GM11168 (cell line): ENCODE measurements around the gene S100PBP.

ENCODE experiments used
- in situ Hi-C: fragments of 300-500 bp; cut with MboI; formaldehyde crosslinking; loops from one replicate; pipeline ENCODE4 v1.12.0; 2022; ENCODE audit warnings: low sequenced_read_pairs; ENCODE audit not compliant: unreplicated experiment

The S100PBP gene

GRCh38 chr1:32867151-32867550, 49.7 kb downstream of the S100PBP start:
- in situ Hi-C loops: no loop called here

DNA sequence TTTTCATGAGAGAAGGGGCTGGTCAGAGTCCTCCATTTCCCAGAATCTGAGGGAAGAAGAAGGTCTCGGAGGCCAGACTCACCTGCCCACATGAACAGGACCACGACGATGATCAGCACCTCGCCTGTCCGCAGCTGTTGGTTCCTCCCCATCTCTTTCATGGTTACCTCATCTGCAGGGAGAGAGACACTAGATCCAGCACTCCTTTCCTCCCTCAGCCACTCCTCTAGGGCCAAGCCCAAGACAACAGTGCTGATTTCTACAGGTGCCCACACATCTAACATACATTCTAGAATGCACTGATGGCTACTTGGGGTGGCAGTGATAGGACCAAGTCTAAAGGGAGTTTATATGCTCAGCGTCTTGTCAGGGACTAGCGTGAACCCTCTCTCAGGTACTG, 50.2 kb downstream of the S100PBP start:
- in situ Hi-C loops: no loop called here

GRCh38 chr1:32868085-32868484, 50.6 kb downstream of the S100PBP start:
- in situ Hi-C loops: no loop called here

DNA sequence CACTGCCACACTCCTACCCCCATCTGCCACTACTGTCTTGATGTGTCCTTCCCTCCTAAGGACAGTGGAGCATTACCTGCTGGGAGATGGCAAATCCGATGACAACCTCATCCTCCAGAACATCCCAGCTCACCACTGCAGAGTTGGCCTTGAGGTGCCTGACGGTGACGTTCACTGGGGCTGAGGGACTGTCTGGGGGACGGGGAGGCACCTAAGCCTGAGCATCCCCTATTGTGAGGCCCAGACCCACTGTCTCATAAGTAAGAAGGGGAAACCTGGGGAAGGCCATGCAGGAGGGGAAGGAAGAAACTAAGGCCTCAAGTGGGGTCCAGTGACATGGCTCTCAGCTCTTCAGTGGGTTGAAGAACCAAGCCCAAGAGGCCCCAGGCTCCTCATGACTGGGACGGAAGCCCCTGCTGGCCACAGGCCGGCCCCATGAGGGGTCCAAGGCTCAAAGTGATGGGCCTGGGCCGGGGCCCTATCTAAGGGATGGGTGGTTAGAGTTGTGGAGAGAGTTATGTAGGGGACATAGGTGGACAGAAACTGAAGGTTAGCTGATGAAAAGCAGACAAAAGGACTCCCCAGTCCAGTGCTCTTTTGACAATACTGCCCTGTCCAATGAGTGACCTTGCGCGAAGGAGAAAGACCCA, 51.5 kb downstream of the S100PBP start:
- in situ Hi-C loops: no loop called here

DNA sequence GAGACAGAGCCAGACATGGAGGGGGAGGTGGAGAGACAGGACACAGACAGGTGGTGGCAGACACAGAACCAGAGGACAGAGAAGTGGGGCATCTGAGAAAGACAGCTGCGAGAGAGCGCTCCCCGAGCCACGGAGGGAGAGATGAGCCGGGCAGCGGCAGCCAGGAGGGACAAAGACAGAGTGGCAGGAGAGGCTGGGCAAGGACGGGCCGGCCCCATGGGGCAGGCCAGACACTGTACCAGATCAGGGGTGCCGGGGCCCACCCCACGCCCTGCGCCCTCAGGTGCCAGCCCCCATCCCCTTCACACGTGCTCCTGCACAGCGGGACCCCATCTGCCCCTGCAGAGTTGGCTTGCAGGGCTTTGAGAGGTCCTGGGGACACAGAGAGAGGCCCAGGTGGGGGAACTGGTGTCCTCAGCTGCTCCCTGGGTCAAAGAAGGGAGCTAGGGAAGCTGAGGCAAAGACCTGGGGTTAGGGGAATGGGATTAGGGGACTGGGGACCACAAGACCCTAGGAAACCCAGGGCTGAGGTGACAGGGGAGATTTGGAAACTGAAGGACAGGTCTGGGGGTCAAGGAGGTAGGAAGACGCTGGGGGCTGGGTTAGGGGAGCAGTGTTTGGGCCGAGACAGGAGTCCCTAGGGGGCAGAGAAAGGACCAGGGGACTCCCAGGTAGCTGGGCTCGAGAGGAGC, 52.6 kb downstream of the S100PBP start:
- in situ Hi-C loops: no loop called here

DNA sequence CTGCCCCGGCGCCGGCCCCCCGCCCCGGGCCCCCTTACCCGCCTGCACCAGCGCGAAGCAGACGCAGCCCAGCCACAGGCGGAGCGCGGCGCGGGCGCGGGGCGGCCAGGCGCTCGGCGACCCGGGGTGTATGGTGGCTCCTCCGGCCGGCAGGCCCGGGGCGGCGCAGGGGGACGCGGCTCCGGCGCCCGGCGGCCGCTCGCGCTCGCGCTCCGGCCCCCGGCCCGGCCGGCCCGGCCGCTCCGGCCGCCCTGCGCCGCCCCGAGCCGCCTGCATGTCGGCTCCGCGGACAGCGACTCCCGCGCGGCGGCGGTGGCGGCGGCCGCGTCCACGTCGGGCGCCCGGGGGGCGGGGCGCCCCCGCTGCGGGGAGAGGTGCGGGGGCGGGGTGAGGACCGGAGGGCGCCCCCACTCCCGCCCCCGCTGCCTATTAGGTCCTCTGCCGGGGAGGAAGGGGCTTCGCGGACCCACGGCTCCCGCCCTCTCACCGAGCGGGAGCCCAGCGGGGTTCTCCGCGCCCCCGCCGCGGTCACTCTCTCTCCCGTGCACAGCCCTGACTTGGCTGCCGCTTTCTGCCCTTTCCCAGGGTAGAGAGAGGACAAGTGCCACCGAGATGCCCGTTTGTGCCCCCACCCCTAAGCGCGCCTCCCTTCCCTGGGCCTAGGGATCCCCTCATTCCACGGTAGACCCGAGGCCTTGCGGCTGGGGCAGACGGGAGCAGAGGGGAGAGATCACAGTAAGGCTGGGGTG, 53.3 kb downstream of the S100PBP start, which contains the start of gene FNDC5:
TSS of gene FNDC5 (minus strand) at position 298 of the 749 bp plus-strand sequence.
- in situ Hi-C loops: no loop called here

DNA sequence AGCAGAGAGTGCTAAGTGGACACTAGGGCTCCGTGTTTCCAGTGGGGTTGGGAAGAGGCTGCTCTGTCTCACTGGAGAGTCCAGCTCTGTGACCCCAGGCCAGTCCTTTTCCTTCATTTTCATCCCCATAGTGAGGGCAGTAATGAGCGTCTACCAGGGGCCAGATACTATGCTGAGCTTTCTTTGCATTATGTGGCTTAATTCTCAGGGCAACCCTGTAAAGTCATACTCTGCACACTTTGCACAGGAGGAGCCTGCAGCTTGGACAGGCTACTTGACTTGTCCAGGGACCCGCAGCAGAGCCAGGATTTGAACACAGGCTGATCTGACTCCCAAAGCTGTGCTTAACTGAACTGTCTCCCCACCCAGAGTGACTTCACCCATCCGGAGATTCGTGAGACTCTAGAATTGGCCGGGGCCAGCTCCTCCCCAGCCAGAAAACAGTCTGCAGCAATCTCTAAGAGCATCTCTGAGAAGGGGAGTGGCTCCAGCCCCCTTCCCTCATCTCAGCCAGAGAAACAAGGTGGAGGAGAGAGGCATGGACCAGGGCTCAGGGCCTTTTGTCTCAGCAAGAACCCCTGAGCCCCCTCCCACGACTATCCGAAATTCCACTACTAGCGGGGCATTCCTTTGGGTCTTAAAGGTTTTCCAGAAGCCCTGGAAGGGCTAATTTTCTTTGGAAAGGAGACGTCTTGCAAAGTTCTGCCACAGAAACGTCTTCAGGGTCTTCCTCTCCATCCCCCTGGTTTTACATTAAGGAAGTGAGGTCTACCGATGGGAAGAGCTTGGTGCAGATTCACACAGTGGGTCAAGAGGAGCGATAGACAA, 54.1 kb downstream of the S100PBP start:
- in situ Hi-C loops: no loop called here

GRCh38 chr1:32872192-32872460, 54.7 kb downstream of the S100PBP start:
- in situ Hi-C loops: no loop called here

DNA sequence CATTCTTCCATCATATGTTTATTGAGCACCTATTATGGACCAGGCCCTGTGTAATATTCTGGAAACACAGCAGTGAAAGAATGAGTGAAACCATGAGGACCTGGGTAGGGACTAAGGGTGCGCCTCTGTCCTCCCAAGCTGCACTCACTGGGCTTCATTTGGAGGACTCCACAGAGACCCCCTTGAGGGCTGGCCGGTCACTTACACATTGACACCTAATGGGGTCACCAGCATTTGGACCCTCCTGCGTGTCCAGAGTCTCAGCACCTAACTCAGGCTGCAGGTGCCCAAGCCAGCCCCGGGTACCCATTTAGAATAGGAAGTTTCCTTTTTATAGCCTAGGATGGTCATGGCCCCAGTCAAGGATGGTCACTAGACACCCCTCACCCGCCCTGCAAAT, 56.0 kb downstream of the S100PBP start:
- in situ Hi-C loops: no loop called here

DNA sequence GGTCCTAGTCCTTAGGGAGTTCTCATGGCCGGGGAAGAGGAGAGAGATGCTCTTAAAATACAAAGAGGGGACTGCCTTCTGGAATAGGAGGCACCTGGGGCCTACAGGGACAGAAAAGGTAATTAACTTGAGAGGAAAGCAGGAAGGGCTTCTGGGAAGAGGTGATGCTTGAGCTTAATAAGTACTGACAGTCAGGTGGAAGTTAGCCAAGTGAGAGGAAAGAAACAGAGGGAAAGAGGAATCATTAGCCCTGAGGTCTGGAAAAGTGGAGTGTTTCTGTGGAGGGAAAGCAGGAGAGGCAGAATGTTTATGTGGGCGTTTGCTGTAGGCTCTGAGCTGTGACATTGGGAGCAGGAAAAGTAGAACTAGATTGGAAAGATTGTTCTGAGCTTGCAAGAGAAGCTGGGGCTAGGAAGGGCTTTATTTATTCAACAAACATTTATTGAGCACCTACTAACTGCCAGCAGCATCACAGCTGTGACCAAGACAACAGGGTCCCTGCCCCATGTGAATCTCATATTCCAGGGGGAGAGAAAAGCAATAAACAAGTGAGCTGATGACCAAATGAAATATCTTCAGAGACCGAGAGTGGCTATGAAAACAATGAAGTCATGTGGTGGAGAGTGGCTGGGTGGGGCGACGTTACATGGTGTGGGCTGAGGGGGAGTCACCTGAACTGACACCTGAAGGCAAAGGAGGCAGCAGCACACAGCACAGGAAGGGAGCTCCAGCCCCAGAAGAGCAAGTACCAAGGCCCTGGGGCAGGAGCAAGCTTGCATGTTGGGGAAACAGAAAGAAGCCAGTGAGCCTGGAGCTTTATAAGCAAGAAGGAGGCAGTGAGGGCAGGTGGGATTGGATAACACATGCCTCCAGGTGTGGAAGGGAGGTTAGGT, 57.7 kb downstream of the S100PBP start:
- in situ Hi-C loops: no loop called here

DNA sequence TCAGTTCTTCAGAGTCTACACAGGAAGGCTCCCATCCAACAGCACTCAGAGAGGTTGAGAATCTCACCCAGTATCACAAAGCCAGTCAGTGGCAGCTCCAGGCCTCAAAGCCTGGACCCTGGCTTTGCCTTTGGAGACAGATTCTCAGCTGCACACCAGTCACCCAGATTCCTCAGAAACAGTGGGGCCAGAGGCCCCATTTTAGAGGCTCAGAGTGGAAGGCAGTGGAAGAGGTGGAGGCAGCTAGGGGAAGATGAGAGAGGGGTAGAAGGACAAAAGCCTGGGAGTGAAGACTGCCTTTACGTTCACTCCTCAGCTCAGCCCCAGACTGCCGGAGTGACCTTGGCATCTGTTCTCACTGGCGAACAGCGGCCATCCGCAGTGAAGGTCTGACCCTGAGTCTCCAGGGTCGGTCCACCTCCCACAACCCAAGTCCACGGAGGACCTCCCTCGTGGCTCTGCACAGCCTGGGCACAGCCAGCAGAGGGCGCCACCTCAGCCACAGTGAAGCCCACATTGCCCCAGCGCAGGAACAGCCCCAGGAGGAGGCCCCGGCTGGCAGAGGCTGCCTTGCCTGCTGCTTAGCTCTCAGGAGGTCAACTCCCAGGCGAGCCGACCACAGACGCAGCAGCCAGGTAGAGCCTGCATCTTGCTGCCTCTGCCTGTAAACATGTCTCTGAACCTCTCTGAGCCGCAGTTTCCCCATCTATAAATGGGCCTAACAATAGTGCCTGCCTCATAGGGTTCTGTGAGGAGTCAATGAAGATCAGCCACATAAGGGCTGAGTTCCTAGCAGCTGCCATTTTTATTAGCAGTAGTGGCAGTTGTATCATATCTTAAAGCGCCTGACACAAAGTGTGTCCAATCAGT, 59.1 kb downstream of the S100PBP start:
- in situ Hi-C loops: no loop called here

DNA sequence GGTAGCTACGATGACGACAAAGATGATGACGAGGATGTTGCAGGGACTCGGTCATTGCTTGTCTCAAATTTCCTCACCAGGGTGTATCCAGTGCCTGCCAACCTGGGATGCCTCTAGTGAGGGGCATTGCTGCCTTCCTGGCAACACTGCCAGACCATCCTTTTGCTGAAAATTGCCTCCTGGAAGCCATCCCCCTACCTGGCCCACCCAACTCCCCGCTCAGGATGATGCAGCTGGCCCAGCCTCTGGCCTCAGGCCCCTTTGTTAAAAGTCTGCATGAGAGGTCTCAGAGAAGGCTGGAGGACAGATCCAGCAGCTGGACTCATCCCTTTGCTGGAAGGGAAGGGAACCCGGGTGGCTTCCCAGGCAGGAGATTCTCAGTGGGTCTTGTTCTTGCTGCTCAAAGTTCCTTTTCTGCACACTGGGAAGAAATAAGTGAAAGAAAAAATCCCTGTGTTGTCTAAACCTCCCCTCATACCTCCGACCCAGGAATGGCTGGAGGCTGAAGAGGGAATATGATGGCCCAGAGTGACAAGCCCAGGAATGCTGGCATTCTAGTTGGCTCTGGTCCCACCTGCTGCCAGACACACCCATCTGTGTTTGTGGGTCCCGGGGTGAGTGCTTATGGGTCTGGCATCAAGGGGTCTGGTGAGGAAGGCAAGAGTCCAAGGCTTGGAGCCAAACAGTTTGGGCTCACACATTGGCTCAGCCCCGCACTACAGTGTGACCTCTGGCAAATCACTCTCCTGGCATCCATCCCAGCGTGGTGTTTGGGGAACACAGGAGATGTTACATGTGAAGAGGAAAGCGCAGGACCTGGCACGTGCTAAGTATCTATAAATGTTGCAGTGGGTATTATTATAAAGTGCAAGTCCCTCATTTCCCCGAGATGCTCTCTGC, 60.0 kb downstream of the S100PBP start:
- in situ Hi-C loops: no loop called here

DNA sequence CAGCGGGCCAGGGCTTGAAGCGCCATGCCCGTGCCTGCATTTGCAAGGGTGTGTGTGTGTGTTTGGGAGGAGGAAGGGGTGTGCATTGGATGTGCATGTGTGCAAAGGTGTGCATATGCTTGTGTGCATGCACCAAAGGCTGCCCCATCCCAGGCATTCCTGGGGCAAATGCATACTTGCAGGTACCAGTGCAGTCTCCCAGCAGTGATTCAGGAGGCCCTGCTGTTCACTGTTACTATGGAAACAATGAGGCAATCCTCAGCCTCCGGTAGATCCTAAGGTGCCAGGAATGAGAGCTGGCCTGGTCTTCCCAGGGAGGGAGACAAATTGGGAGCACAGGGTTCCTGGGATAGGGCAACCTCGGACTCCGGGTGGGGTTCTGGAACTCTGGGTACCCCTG, 60.7 kb downstream of the S100PBP start:
- in situ Hi-C loops: no loop called here

- in situ Hi-C loops: no loop called here
Measured at GRCh38 chr1:32878637-32879041, 61.2 kb downstream of the S100PBP start.

- in situ Hi-C loops: no loop called here
Measured at GRCh38 chr1:32881291-32881690, 63.8 kb downstream of the S100PBP start.

GRCh38 chr1:32881871-32882850, 64.7 kb downstream of the S100PBP start:
- in situ Hi-C loops: no loop called here
